Endothelial cell of umbilical vein (primary cell): ENCODE results near the gene OLAH. TPM values are rescaled to one million over a fixed set of nuclear protein-coding genes. Genes with fewer than 3 reads are reported as not detected.

ENCODE experiments used
- BruUV-seq: library from RNA; stranded (reverse); fragments of 400-500 nt; replicated peaks from 2 replicates; lab custom pipeline; 2021; lab: Mats Ljungman, UMichigan
- CTCF ChIA-PET: fragments of 300-600, 350-600 bp; sonication (Branson Sonifier 250); formaldehyde crosslinking; loops from one replicate; lab custom pipeline; 2021; ENCODE audit warnings: antibody characterized with exemption, inconsistent platforms; lab: Charles Lee
- POLR2A ChIA-PET: fragments of 300-600, 350-600 bp; sonication (Branson Sonifier 250); formaldehyde crosslinking; loops from one replicate; lab custom pipeline; 2021; ENCODE audit warnings: antibody characterized with exemption, inconsistent platforms; lab: Charles Lee
- DNase-seq: peaks from one replicate; pipeline ENCODE4 v3.0.0-alpha.2; 2011; ENCODE audit warnings: low read depth, low spot score
- FAIRE-seq: peaks from 2 replicates; lab custom pipeline; 2011; peaks lifted over from hg19 to GRCh38; lab: Jason Lieb, UNC
- H2AFZ ChIP-seq: 2 replicates; pipeline ENCODE4 v1.6.0; 2012; ENCODE audit warnings: low read depth, low read length, control low read depth, inconsistent platforms
- H3K27ac ChIP-seq: 2 replicates; pipeline ENCODE4 v1.5.1; 2011; ENCODE audit warnings: low read depth, mild to moderate bottlenecking, control low read depth, low read length, moderate library complexity; ENCODE audit not compliant: insufficient read depth
- H3K27me3 ChIP-seq, 2 experiments: 2 replicates each; pipeline versions ENCODE4 v1.6.0 to v1.6.1; 2011; ENCODE audit warnings: low read length in 2 of 2, mixed read lengths in 1 of 2; ENCODE audit not compliant: control insufficient read depth in 2 of 2, insufficient read depth in 2 of 2
- H3K36me3 ChIP-seq, 2 experiments: 2 replicates in 1 of 2; 3 replicates in 1 of 2; pipeline ENCODE4 v1.5.1; 2011; ENCODE audit warnings: low read length in 2 of 2, mild to moderate bottlenecking in 1 of 2, moderate library complexity in 1 of 2; ENCODE audit not compliant: control insufficient read depth in 2 of 2, insufficient read depth in 2 of 2; ENCODE audit errors: extremely low read depth in 1 of 2
- H3K4me1 ChIP-seq: 3 replicates; pipeline ENCODE4 v1.5.1; 2011; ENCODE audit warnings: mild to moderate bottlenecking, low read length; ENCODE audit not compliant: control insufficient read depth, insufficient read depth; ENCODE audit errors: extremely low read depth
- H3K4me2 ChIP-seq: 2 replicates; pipeline ENCODE4 v1.6.1; 2011; ENCODE audit warnings: low read length, control low read depth, mixed read lengths; ENCODE audit not compliant: insufficient read depth
- H3K4me3 ChIP-seq, 3 experiments: fragments of 200-600 bp in 1 of 3; sonication (generic), shearing (Covaris generic) in 1 of 3; replicated peaks in 1 of 3; 2 replicates each; pipeline ENCODE4 v1.5.1; 2011 to 2016; ENCODE audit warnings: control low read depth in 3 of 3, low read length in 3 of 3, mild to moderate bottlenecking in 2 of 3, inconsistent platforms in 1 of 3, low read depth in 1 of 3, moderate library complexity in 1 of 3; ENCODE audit not compliant: insufficient read depth in 1 of 3
- H3K79me2 ChIP-seq: 2 replicates; pipeline ENCODE4 v1.6.0; 2012; ENCODE audit warnings: low read length, inconsistent platforms; ENCODE audit not compliant: control insufficient read depth, insufficient read depth
- H3K9ac ChIP-seq: replicated peaks from 2 replicates; pipeline ENCODE3; 2011; ENCODE audit warnings: low read length, control low read depth; ENCODE audit not compliant: insufficient read depth; ENCODE audit errors: extremely low read depth
- H3K9me1 ChIP-seq: replicated peaks from 3 replicates; pipeline ENCODE4 v1.6.0; 2011; ENCODE audit warnings: mild to moderate bottlenecking, low read length; ENCODE audit not compliant: control insufficient read depth, insufficient read depth; ENCODE audit errors: extremely low read depth
- H3K9me3 ChIP-seq: replicated peaks from 2 replicates; pipeline ENCODE4 v1.5.1; 2012; ENCODE audit warnings: low read length, inconsistent platforms; ENCODE audit not compliant: control insufficient read depth, insufficient read depth
- H4K20me1 ChIP-seq: replicated peaks from 2 replicates; pipeline ENCODE3; 2011; ENCODE audit warnings: mild to moderate bottlenecking, low read length; ENCODE audit not compliant: control insufficient read depth, insufficient read depth; ENCODE audit errors: extremely low read depth
- EZH2 ChIP-seq: IDR thresholded peaks from 2 replicates; pipeline ENCODE4 v1.6.1; 2012; ENCODE audit warnings: borderline replicate concordance, low read depth, mild to moderate bottlenecking, moderate library complexity, low read length, inconsistent platforms; ENCODE audit not compliant: severe bottlenecking
- FOS ChIP-seq: IDR thresholded peaks from 2 replicates; pipeline ENCODE4 v1.6.1; 2011; ENCODE audit warnings: mild to moderate bottlenecking, low read length, moderate library complexity, borderline replicate concordance; ENCODE audit not compliant: insufficient read depth
- GATA2 ChIP-seq: IDR thresholded peaks from 2 replicates; pipeline ENCODE4 v1.7.0; 2011; ENCODE audit warnings: low read depth, mild to moderate bottlenecking, moderate library complexity, mixed read lengths, low read length; ENCODE audit not compliant: insufficient read length, insufficient read depth
- JUN ChIP-seq: IDR thresholded peaks from 2 replicates; pipeline ENCODE4 v1.6.1; 2011; ENCODE audit warnings: borderline replicate concordance, low read depth; ENCODE audit not compliant: insufficient read length, insufficient read depth
- MYC ChIP-seq: IDR thresholded peaks from one replicate; pipeline ENCODE4 v1.6.1; 2011; ENCODE audit warnings: mild to moderate bottlenecking, low read depth, low read length
- POLR2AphosphoS5 ChIP-seq: IDR thresholded peaks from 2 replicates; pipeline ENCODE4 v1.6.1; 2012; ENCODE audit warnings: low read depth, mild to moderate bottlenecking, control low read depth, low read length, moderate library complexity; ENCODE audit not compliant: insufficient read depth
- dilution Hi-C: fragments of 300-500 bp; cut with MboI; formaldehyde crosslinking; loops from one replicate; pipeline ENCODE4 v1.15.0; 2019; ENCODE audit warnings: low sequenced_read_pairs; ENCODE audit not compliant: extremely low pct_ligation_motif_present
- intact Hi-C: fragments of 100-400 bp; cut with micrococcal nuclease; formaldehyde crosslinking; loops from one replicate; pipeline ENCODE4 v1.10.0; 2022
- polyA plus RNA-seq, 4 experiments: library from polyadenylated mRNA; depleted of rRNA in 3 of 4; stranded (reverse) in 3 of 4; unstranded in 1 of 4; fragments of >200 nt; gene quantifications; 2 replicates each; pipeline versions ENCODE4 v1.2.1 to v1.2.3, GENCODE V29; 2011 to 2012; ENCODE audit warnings: missing spikeins in 1 of 4
- total RNA-seq: library from RNA; stranded (reverse); gene quantifications from 2 replicates; pipeline ENCODE4 v1.2.3, GENCODE V29; 2021
- TF ChIP-seq, protein P1 (sequence below): IDR thresholded peaks from 2 replicates; pipeline ENCODE4 v1.6.1; 2011; ENCODE audit not compliant: insufficient read depth, insufficient read length
- TF ChIP-seq, protein P2 (sequence below), 2 donors: IDR thresholded peaks; 1 replicate in 1 of 2; 2 replicates in 1 of 2; pipeline ENCODE4 v1.5.1; 2011; ENCODE audit warnings: low read length in 2 of 2, mild to moderate bottlenecking in 2 of 2, moderate library complexity in 2 of 2, control low read depth in 1 of 2, inconsistent platforms in 1 of 2, low read depth in 1 of 2; ENCODE audit not compliant: insufficient read depth in 1 of 2; ENCODE audit errors: extremely low read depth in 1 of 2

The OLAH gene
- total and polyA plus RNA-seq, 2 donors (not counting 3 experiments of a cell fraction or from before 2014, with no cell fraction given) = 0.26 to 0.51 TPM

DNA sequence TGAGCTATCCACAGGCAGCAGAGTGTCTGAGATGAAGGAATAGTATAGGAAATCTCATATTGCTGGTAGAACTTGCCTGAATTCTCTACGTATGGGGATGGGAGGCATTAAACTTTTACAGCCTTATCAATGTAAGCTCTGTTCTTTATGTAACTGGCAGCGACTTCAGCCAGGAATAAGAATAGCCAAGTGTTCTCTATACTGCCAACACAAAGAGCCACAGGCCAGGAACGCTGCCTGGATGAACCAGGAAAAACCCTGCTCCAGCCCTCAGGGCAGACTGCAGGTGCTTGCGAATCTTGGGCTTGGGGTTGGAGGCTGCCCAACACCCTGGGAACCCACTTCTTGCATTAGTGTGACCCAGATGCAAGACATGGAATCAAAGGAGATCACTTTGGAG, 6.1 kb upstream of the OLAH start:
- intact Hi-C loops (no loop called here), dilution Hi-C loops (no loop called here)
- H3K4me1 ChIP-seq = peaks cover 15% of the 10 kb centered on the region
- FAIRE-seq (no peak), DNase-seq (no peak)
- H3K9me3 ChIP-seq = no peaks in the 10 kb centered on the region
- H3K9me1 ChIP-seq = no peaks in the 10 kb centered on the region
- no peak for TF ChIP-seq GATA2
- TF ChIP-seq FOS = no peak
- no peak for TF ChIP-seq MYC
- TF ChIP-seq EZH2 = no peak
- TF ChIP-seq, protein P1, sequence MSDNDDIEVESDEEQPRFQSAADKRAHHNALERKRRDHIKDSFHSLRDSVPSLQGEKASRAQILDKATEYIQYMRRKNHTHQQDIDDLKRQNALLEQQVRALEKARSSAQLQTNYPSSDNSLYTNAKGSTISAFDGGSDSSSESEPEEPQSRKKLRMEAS = no peak
- TF ChIP-seq JUN = no peak
- TF ChIP-seq POLR2AphosphoS5 = no peak
- TF ChIP-seq, protein P2, sequence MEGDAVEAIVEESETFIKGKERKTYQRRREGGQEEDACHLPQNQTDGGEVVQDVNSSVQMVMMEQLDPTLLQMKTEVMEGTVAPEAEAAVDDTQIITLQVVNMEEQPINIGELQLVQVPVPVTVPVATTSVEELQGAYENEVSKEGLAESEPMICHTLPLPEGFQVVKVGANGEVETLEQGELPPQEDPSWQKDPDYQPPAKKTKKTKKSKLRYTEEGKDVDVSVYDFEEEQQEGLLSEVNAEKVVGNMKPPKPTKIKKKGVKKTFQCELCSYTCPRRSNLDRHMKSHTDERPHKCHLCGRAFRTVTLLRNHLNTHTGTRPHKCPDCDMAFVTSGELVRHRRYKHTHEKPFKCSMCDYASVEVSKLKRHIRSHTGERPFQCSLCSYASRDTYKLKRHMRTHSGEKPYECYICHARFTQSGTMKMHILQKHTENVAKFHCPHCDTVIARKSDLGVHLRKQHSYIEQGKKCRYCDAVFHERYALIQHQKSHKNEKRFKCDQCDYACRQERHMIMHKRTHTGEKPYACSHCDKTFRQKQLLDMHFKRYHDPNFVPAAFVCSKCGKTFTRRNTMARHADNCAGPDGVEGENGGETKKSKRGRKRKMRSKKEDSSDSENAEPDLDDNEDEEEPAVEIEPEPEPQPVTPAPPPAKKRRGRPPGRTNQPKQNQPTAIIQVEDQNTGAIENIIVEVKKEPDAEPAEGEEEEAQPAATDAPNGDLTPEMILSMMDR (IDR thresholded peaks at IDR 0.05; ENCODE audit: extremely low read depth in 1 of 2, insufficient read depth in 1 of 2, low read depth in 1 of 2, low read length in 2 of 2) = no peak
- H3K4me2 ChIP-seq = no peak overlapping the region
- POLR2A ChIA-PET = no interaction called here
- no peaks in the 10 kb centered on the region for H3K36me3 ChIP-seq
- H2AFZ ChIP-seq = no peak overlapping the region
- no peaks in the 10 kb centered on the region for H4K20me1 ChIP-seq
- H3K27me3 ChIP-seq = no peaks in the 10 kb centered on the region
- no peak overlapping the region for H3K9ac ChIP-seq
- H3K79me2 ChIP-seq = no peaks in the 10 kb centered on the region
- no peak overlapping the region for H3K27ac ChIP-seq
- BruUV-seq = no TSS peak
- no peak overlapping the region for H3K4me3 ChIP-seq
- CTCF ChIA-PET = interaction anchor here (0.8 kb wide), 1 partner anchor 18 kb away, joined by 3 read pairs; no protein-coding TSS in a partner anchor
